K562 (cell line): Measurements from ENCODE around the gene GTF2A1. TPM values are rescaled to one million over a fixed set of nuclear protein-coding genes. Genes with fewer than 3 reads are reported as not detected.

ENCODE experiments used
- CREB1 ChIP-seq, 2 experiments: sonication (generic) in 1 of 2; formaldehyde crosslinking in 1 of 2; IDR thresholded peaks; 2 replicates each; pipeline versions ENCODE4 v1.6.1 to v1.8.0; 2012 to 2022; ENCODE audit warnings: inconsistent platforms in 1 of 2, mild to moderate bottlenecking in 1 of 2, missing genetic modification reagents in 1 of 2, moderate library complexity in 1 of 2
- DEAF1 ChIP-seq: fragments of 450-650 bp; formaldehyde crosslinking; IDR thresholded peaks from 2 replicates; pipeline ENCODE4 v1.4.0; 2020; ENCODE audit warnings: mild to moderate bottlenecking, moderate library complexity
- DPF2 ChIP-seq: fragments of 450-650 bp; IDR thresholded peaks from 2 replicates; pipeline ENCODE4 v1.6.1; 2016
- ELK3 ChIP-seq: fragments of 450-650 bp; formaldehyde crosslinking; IDR thresholded peaks from 2 replicates; pipeline ENCODE4 v1.4.0; 2020; ENCODE audit warnings: mild to moderate bottlenecking
- HCFC1 ChIP-seq: IDR thresholded peaks from 2 replicates; pipeline ENCODE4 v1.6.1; 2012; ENCODE audit warnings: low read depth, low read length, improper control_type of control experiment
- LEF1 ChIP-seq: fragments of 450-650 bp; IDR thresholded peaks from 2 replicates; pipeline ENCODE4 v1.6.1; 2016; ENCODE audit warnings: mild to moderate bottlenecking
- MAFG ChIP-seq: fragments of 450-650 bp; conservative IDR thresholded peaks from 2 replicates; pipeline ENCODE4 v1.6.1; 2016; ENCODE audit warnings: missing genetic modification characterization, missing compliant biosample characterization
- NFE2L1 ChIP-seq: fragments of 450-650 bp; IDR thresholded peaks from 2 replicates; pipeline ENCODE4 v1.6.1; 2016; ENCODE audit warnings: missing genetic modification characterization, low read depth, mild to moderate bottlenecking, missing compliant biosample characterization, moderate library complexity, borderline replicate concordance
- POLR2A ChIP-seq: fragments of 450-650 bp; conservative IDR thresholded peaks from 2 replicates; pipeline ENCODE4 v1.6.1; 2016
- POLR2H ChIP-seq: IDR thresholded peaks from 2 replicates; pipeline ENCODE4 v1.6.1; 2016; ENCODE audit warnings: missing genetic modification characterization, low read depth, mild to moderate bottlenecking, control low read depth, missing compliant biosample characterization, moderate library complexity
- TAF1 ChIP-seq: IDR thresholded peaks from 2 replicates; pipeline ENCODE4 v1.6.1; 2011; ENCODE audit warnings: mild to moderate bottlenecking, low read length, moderate library complexity; ENCODE audit not compliant: insufficient read depth, control insufficient read depth, severe bottlenecking; ENCODE audit errors: extremely low read depth
- TFAP4 ChIP-seq: sonication (generic); formaldehyde crosslinking; IDR thresholded peaks from 2 replicates; pipeline ENCODE4 v1.8.0; 2022; ENCODE audit warnings: missing genetic modification reagents, mild to moderate bottlenecking, moderate library complexity, borderline replicate concordance
- ZBTB40 ChIP-seq, 2 experiments: fragments of 450-650 bp in 1 of 2; sonication (generic) in 1 of 2; formaldehyde crosslinking in 1 of 2; IDR thresholded peaks; 2 replicates each; pipeline versions ENCODE4 v1.7.1 to v1.9.0; 2016 to 2022; ENCODE audit warnings: inconsistent platforms in 1 of 2, mild to moderate bottlenecking in 1 of 2, missing genetic modification reagents in 1 of 2
- ZNF75A ChIP-seq: fragments of 450-650 bp; formaldehyde crosslinking; IDR thresholded peaks from 2 replicates; pipeline ENCODE4 v1.4.0; 2020; ENCODE audit warnings: mild to moderate bottlenecking
- polyA plus RNA-seq, 8 experiments: library from polyadenylated mRNA; depleted of rRNA in 4 of 8; stranded (reverse) in 5 of 8; unstranded in 3 of 8; fragments of >200 nt; fragmentation: Nextera tagmentation in 2 of 8; fragmentation: Illumina TruSeq in 1 of 8; extraction: Ambion mirVana in 2 of 8; extraction: Trizol in 1 of 8; gene quantifications; 2 replicates each; pipeline versions ENCODE4 v1.2.1 to v1.2.3, GENCODE V29; 2011 to 2014; ENCODE audit warnings: inconsistent platforms in 1 of 8, missing spikeins in 1 of 8
- total RNA-seq, 7 experiments: library from RNA; depleted of rRNA in 6 of 7; stranded (reverse); fragments of >200 nt in 6 of 7; fragmentation: Illumina TruSeq in 2 of 7; extraction: Trizol in 2 of 7; gene quantifications; 2 replicates each; pipeline versions ENCODE4 v1.2.1 to v1.2.3, GENCODE V29; 2011 to 2021; ENCODE audit warnings: low replicate concordance in 1 of 7

Gene GTF2A1
- total and polyA plus RNA-seq, 9 of the 15 experiments (the other 6 are each of a cell fraction or from before 2014, with no cell fraction given), result 3.4 to 22.8 (median 14.7) TPM

GRCh38 chr14:81170104-81170828 is 50.5 kb downstream of the GTF2A1 start (continued):
- no peak for TF ChIP-seq ZNF75A (CRISPR knock-in tag)
- no peak for TF ChIP-seq ZBTB40 (IDR thresholded peaks at IDR 0.05)
- TF ChIP-seq ZBTB40 (CRISPR knock-in tag; IDR thresholded peaks at IDR 0.05), result no peak
- peak; percentile 82 for TF ChIP-seq POLR2A
- peak; percentile 34; the same call in 1 of the 2 replicates for TF ChIP-seq LEF1
- TF ChIP-seq HCFC1, result 0 out of 2 replicates have a peak, but pooled peaks have one; percentile 17
- TF ChIP-seq DEAF1, result 0 out of 2 replicates have a peak, but pooled peaks have one; percentile 35
- TF ChIP-seq ELK3 (CRISPR knock-in tag), result no peak
- peak; percentile 57 for TF ChIP-seq POLR2H (tag)
- TF ChIP-seq DPF2, result 0 out of 2 replicates have a peak, but pooled peaks have one; percentile 46
- no peak for TF ChIP-seq CREB1 (IDR thresholded peaks at IDR 0.05)
- TF ChIP-seq CREB1 (CRISPR knock-in tag; IDR thresholded peaks at IDR 0.05), result no peak
- TF ChIP-seq TAF1, result peak; percentile 27
- peak; percentile 51 for TF ChIP-seq MAFG (tag)
- peak; percentile 72; the same call in 1 of the 2 replicates for TF ChIP-seq TFAP4 (CRISPR knock-in tag)
- TF ChIP-seq NFE2L1 (tag), result no peak
